Nephron (organoid): ENCODE measurements around the gene DENND4A.
"Not testable (repeated sequence)": the region's sequence is repeated elsewhere in the genome, so short reads cannot be mapped to it uniquely, and the experiment has no call there.

ENCODE experiments used
- H3K27ac Mint-ChIP-seq, 3 experiments: 2 replicates each; pipeline ENCODE4 v1.8.0; 2020; ENCODE audit warnings: mixed read lengths in 3 of 3, mild to moderate bottlenecking in 2 of 3, moderate library complexity in 1 of 3
- H3K27me3 Mint-ChIP-seq: 2 replicates; pipeline ENCODE4 v1.8.0; 2021; ENCODE audit warnings: low read depth, mild to moderate bottlenecking, moderate library complexity, mixed read lengths
- H3K36me3 Mint-ChIP-seq: 2 replicates; pipeline ENCODE4 v1.8.0; 2020; ENCODE audit warnings: low read depth, mixed read lengths
- H3K4me1 Mint-ChIP-seq: 2 replicates; pipeline ENCODE4 v1.8.0; 2020; ENCODE audit warnings: mixed read lengths
- H3K4me3 Mint-ChIP-seq, 3 experiments: 2 replicates each; pipeline ENCODE4 v1.8.0; 2020; ENCODE audit warnings: mild to moderate bottlenecking in 3 of 3, mixed read lengths in 3 of 3, moderate library complexity in 2 of 3
- H3K9me3 Mint-ChIP-seq: 2 replicates; pipeline ENCODE4 v1.8.0; 2020; ENCODE audit warnings: mixed read lengths
- TF ChIP-seq, protein P1 (sequence below), 3 experiments: fragments of 200-600 bp; sonication (generic); IDR thresholded peaks; one replicate each; pipeline ENCODE4 v1.5.0; 2021; ENCODE audit warnings: antibody characterized with exemption in 3 of 3; ENCODE audit not compliant: unreplicated experiment in 3 of 3

Gene DENND4A

DNA sequence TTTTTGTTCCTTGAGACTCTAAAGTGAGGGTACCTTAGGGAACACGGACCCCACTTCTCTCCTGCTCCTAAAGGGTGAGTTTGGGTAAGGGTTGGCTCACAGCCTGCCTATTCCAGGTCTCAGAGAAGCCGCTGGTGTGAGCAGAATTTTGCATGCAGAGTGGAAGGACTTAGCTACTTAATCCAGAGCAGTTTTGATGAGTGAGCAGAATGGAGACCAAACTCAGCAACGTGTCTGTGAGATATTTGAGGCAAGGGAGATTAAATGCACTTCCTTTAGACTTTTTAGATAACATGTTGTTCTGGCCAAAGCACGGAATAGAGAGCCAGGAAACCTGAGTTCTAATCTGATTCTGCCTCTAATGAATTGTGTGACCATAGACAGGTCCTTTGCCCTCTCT lies 165.2 kb downstream of the DENND4A start:
- Mint-ChIP-seq H3K27ac (no peak overlapping the region), H3K27me3 (peaks cover 3% of the 10 kb centered on the region), H3K9me3 (no peaks in the 10 kb centered on the region), H3K4me3 (no peak overlapping the region), H3K4me1 (no peaks in the 10 kb centered on the region), H3K36me3 (peaks cover 11% of the 10 kb centered on the region)
- TF ChIP-seq, protein P1, sequence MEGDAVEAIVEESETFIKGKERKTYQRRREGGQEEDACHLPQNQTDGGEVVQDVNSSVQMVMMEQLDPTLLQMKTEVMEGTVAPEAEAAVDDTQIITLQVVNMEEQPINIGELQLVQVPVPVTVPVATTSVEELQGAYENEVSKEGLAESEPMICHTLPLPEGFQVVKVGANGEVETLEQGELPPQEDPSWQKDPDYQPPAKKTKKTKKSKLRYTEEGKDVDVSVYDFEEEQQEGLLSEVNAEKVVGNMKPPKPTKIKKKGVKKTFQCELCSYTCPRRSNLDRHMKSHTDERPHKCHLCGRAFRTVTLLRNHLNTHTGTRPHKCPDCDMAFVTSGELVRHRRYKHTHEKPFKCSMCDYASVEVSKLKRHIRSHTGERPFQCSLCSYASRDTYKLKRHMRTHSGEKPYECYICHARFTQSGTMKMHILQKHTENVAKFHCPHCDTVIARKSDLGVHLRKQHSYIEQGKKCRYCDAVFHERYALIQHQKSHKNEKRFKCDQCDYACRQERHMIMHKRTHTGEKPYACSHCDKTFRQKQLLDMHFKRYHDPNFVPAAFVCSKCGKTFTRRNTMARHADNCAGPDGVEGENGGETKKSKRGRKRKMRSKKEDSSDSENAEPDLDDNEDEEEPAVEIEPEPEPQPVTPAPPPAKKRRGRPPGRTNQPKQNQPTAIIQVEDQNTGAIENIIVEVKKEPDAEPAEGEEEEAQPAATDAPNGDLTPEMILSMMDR (IDR thresholded peaks at IDR 0.05; ENCODE audit: unreplicated experiment in 3 of 3) = no peak

DNA sequence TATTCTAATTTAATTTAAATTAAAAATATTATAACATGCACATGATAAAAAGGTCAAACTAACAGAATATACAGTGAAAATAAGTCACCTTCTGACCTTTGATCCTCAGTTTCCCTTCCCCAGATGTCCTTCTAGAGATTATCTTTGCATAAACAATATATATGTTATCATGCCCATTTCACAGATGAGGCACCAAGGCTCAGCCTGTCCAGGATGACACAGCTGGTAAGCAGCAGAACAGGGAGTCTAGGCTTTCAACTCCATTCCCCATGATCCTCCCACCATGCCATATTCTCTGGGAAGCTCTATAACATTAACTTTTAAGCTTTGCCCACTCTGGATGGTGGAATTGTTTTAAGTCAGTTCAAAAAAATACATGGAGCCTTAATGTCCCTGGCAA lies 169.0 kb downstream of the DENND4A start:
- H3K4me3 Mint-ChIP-seq = no peak overlapping the region
- no peaks in the 10 kb centered on the region for H3K4me1 Mint-ChIP-seq
- TF ChIP-seq, protein P1 (IDR thresholded peaks at IDR 0.05; ENCODE audit: unreplicated experiment in 3 of 3) = no peak
- H3K9me3 Mint-ChIP-seq = no peaks in the 10 kb centered on the region
- H3K27me3 Mint-ChIP-seq = peaks cover 3% of the 10 kb centered on the region
- H3K27ac Mint-ChIP-seq = no peak overlapping the region
- peaks cover 11% of the 10 kb centered on the region for H3K36me3 Mint-ChIP-seq

DNA sequence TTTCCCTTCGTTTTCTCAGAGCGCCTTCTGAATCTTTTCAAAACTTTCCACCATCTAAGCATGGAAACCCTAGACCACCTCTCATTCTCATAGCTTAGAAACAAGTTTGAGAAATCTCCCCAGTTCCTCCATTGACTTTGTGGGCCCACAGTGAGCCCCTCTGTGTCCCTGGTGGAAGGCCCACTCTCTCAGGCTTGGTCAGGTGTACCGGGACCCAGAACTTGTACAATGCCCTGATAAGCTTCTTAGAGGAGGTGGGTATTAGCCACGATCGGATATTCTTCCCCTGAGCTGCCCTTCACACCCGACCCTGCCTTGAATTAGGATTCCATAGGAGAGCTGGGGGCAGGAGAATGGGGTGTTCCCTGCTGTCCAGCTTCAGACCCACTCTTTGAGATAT lies 170.5 kb downstream of the DENND4A start, which contains the start of gene SLC24A1:
SLC24A1 (plus strand) TSS at position 301 of the 400 bp plus-strand sequence. CDS start 2,143 bp downstream, outside the sequence.
- Mint-ChIP-seq H3K36me3 (peaks cover 11% of the 10 kb centered on the region), H3K4me3 (no peak within 1 kb of the TSS), H3K9me3 (no peaks in the 10 kb centered on the region), H3K27me3 (peaks cover 3% of the 10 kb centered on the region), H3K27ac (no peak within 1 kb of the TSS), H3K4me1 (no peaks in the 10 kb centered on the region)
- TF ChIP-seq, protein P1 (IDR thresholded peaks at IDR 0.05; ENCODE audit: unreplicated experiment in 3 of 3) = no peak

DNA sequence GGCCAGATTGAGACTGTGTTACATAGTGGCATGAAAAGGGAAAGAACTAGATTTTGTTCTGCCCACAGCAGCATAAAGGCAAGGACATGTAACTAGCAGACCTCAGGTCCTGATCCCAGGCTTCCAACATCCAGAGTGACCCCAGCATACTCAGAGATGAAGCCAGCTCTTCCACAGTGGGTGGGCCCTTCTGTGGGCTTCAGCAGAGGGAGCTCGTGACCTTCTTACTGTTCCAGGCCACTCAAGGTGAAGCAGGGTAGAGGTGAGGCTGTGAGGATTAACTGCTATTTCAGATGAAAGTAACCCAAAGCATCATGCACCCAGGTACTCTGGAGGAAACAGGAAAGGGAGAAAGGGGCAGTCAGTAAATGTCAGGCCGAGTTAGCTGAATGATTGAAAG lies 171.3 kb downstream of the DENND4A start:
- TF ChIP-seq, protein P1 (IDR thresholded peaks at IDR 0.05; ENCODE audit: unreplicated experiment in 3 of 3) = no peak
- H3K27ac Mint-ChIP-seq = no peak overlapping the region
- no peak overlapping the region for H3K4me3 Mint-ChIP-seq
- H3K27me3 Mint-ChIP-seq = no peaks in the 10 kb centered on the region
- H3K36me3 Mint-ChIP-seq = peaks cover 11% of the 10 kb centered on the region
- no peaks in the 10 kb centered on the region for H3K4me1 Mint-ChIP-seq
- H3K9me3 Mint-ChIP-seq = no peaks in the 10 kb centered on the region

DNA sequence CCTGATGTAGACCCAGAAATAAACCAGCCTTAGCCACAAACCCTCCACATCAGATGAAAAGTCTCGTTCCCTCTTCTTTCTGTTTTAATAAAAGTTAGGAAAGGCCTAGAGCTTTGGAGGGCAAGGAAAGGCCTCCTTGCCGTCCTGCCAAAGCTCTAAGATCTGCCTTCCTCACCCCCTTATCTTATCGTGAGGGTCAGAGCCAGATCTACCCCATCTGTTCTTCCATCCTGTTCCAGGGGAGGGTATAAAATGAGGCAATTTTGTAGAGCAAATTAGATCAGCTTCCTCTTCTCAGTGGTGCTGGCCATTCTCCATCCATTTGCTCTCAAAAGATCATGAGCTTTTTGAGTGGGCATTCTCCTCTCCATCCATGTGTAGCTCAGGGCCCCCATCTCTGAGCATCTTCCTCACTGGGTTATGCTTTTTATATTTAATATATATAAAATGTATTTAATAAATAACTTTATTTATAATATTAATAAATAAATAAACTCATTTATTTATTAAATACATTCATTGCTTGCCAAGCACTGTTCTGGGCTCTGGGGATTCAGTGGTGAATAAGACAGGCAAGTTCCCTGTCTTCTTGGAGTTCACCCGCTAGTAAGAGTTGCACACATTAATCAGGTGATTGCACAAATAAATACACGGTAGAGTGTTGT lies 172.3 kb downstream of the DENND4A start:
- TF ChIP-seq, protein P1 (IDR thresholded peaks at IDR 0.05; ENCODE audit: unreplicated experiment in 3 of 3) = no peak
- Mint-ChIP-seq H3K4me1 (no peaks in the 10 kb centered on the region), H3K27me3 (no peaks in the 10 kb centered on the region), H3K9me3 (no peaks in the 10 kb centered on the region), H3K27ac (peak overlapping the region in 1 of 3 experiments; percentile 33), H3K36me3 (peaks cover 6% of the 10 kb centered on the region), H3K4me3 (no peak overlapping the region)

DNA sequence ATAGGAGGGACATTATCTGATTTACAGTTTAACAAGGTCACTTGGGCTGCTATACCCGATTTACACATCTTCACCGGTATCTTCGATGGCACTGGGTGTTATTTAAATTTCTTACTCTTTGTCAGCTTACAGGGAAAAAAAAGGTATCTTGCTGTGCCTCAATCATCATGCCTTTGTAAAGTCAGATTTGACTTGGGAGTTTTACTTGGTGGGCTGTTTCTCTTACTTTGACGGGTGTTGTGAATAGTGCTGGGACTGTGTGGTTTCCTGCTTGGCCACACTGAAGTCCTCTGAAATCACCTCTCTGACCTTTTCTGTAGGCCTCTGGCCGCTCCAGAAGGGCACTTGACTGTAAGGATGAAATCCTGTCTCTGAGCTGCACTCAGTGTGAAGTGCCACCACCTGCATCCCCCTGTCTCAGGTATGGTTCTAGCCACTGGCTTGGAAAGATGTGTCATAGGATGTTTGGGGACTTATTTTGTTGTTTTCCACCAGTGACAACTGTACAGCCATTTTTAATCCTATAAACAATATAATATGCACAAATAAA lies 173.5 kb downstream of the DENND4A start:
- H3K27me3 Mint-ChIP-seq = no peaks in the 10 kb centered on the region
- no peak overlapping the region for H3K27ac Mint-ChIP-seq
- no peaks in the 10 kb centered on the region for H3K36me3 Mint-ChIP-seq
- H3K4me1 Mint-ChIP-seq = peaks cover 4% of the 10 kb centered on the region
- TF ChIP-seq, protein P1 (IDR thresholded peaks at IDR 0.05; ENCODE audit: unreplicated experiment in 3 of 3) = no peak
- no peaks in the 10 kb centered on the region for H3K9me3 Mint-ChIP-seq
- H3K4me3 Mint-ChIP-seq = no peak overlapping the region

DNA sequence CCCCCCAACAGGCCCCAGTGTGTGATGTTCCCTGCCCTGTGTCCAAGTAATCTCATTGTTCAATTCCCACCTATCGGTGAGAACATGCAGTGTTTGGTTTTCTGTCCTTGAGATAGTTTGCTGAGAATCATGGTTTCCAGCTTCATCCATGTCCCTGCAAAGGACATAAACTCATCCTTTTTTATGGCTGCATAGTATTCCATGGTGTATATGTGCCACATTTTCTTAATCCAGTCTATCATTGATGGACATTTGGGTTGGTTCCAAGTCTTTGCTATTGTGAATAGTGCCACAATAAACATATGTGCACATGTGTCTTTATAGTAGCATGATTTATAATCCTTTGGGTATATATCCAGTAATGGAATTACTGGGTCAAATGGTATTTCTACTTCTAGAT lies 176.2 kb downstream of the DENND4A start:
- H3K36me3 Mint-ChIP-seq, H3K27me3 Mint-ChIP-seq, H3K4me3 Mint-ChIP-seq, H3K27ac Mint-ChIP-seq, H3K9me3 Mint-ChIP-seq: not testable (repeated sequence)
- H3K4me1 Mint-ChIP-seq = peaks cover 14% of the 10 kb centered on the region
